K562 (cell line): Measurements from ENCODE around the gene TBL2. TPM values are rescaled to one million over a fixed set of nuclear protein-coding genes. Genes with fewer than 3 reads are reported as not detected.

Experiments used
- BRD4 ChIP-seq: fragments of 200-600 bp; sonication (generic); IDR thresholded peaks from 2 replicates; pipeline ENCODE4 v1.6.1; 2017; ENCODE audit warnings: inconsistent platforms
- CHD4 ChIP-seq: fragments of 200-600 bp; sonication (generic); IDR thresholded peaks from 3 replicates; pipeline ENCODE4 v1.6.1; 2012; ENCODE audit warnings: low read depth, mild to moderate bottlenecking, mixed read lengths, low read length, inconsistent platforms; ENCODE audit not compliant: insufficient read depth, insufficient replicate concordance, poor library complexity, severe bottlenecking
- CTBP1 ChIP-seq: fragments of 450-650 bp; IDR thresholded peaks from 2 replicates; pipeline ENCODE4 v1.6.1; 2016; ENCODE audit warnings: borderline replicate concordance
- CUX1 ChIP-seq: fragments of 200-800 bp; sonication (Bioruptor generic); IDR thresholded peaks from 2 replicates; pipeline ENCODE4 v1.6.1; 2016; ENCODE audit warnings: missing genetic modification characterization, missing compliant biosample characterization
- E2F4 ChIP-seq: sonication (generic); formaldehyde crosslinking; IDR thresholded peaks from 2 replicates; pipeline ENCODE4 v1.8.0; 2022; ENCODE audit warnings: mild to moderate bottlenecking, low read depth, missing genetic modification reagents
- ILK ChIP-seq: fragments of 450-650 bp; IDR thresholded peaks from 2 replicates; pipeline ENCODE4 v1.6.1; 2016; ENCODE audit warnings: missing genetic modification characterization, low read depth, mild to moderate bottlenecking, missing compliant biosample characterization, moderate library complexity, borderline replicate concordance
- MTF1 ChIP-seq: fragments of 250-450 bp; sonication (Bioruptor Pico); IDR thresholded peaks from 2 replicates; pipeline ENCODE4 v1.9.0; 2021; ENCODE audit warnings: moderate library complexity, mild to moderate bottlenecking, inconsistent platforms, borderline replicate concordance
- MXD1 ChIP-seq: fragments of 250-450 bp; sonication (Bioruptor Pico); IDR thresholded peaks from 2 replicates; pipeline ENCODE4 v1.8.0; 2021; ENCODE audit warnings: borderline replicate concordance, mild to moderate bottlenecking, moderate library complexity; ENCODE audit not compliant: poor library complexity, severe bottlenecking
- NFE2 ChIP-seq: IDR thresholded peaks from 2 replicates; pipeline ENCODE4 v1.6.1; 2014; ENCODE audit warnings: antibody characterized with exemption, low read depth
- RFX7 ChIP-seq: fragments of 250-450 bp; sonication (Bioruptor Pico); IDR thresholded peaks from 2 replicates; pipeline ENCODE4 v1.5.1; 2021; ENCODE audit warnings: mild to moderate bottlenecking
- SUPT5H ChIP-seq: fragments of 450-650 bp; IDR thresholded peaks from 2 replicates; pipeline ENCODE4 v1.6.1; 2016
- TCFL5 ChIP-seq: fragments of 250-450 bp; sonication (Bioruptor Pico); conservative IDR thresholded peaks from 2 replicates; pipeline ENCODE4 v1.6.1; 2021; ENCODE audit warnings: mild to moderate bottlenecking, moderate library complexity, matching md5 sums
- XRCC3 ChIP-seq: fragments of 450-650 bp; IDR thresholded peaks from 2 replicates; pipeline ENCODE4 v1.6.1; 2017; ENCODE audit warnings: mild to moderate bottlenecking, moderate library complexity
- ZC3H4 ChIP-seq: sonication (generic); formaldehyde crosslinking; IDR thresholded peaks from 2 replicates; pipeline ENCODE4 v1.9.0; 2021; ENCODE audit warnings: missing genetic modification reagents, borderline replicate concordance
- ZHX1 ChIP-seq: fragments of 150-350 bp; conservative IDR thresholded peaks from 2 replicates; pipeline ENCODE4 v1.6.1; 2014; ENCODE audit warnings: low read length
- ZNF121 ChIP-seq: sonication (generic); formaldehyde crosslinking; conservative IDR thresholded peaks from 2 replicates; pipeline ENCODE4 v1.8.0; 2022; ENCODE audit warnings: missing genetic modification reagents
- ZNF143 ChIP-seq: sonication (generic); formaldehyde crosslinking; IDR thresholded peaks from 2 replicates; pipeline ENCODE4 v1.9.0; 2022; ENCODE audit warnings: mild to moderate bottlenecking, missing genetic modification reagents
- ZNF778 ChIP-seq: fragments of 450-650 bp; formaldehyde crosslinking; IDR thresholded peaks from 2 replicates; pipeline ENCODE4 v1.4.0; 2020; ENCODE audit warnings: mild to moderate bottlenecking, moderate library complexity
- polyA plus RNA-seq, 8 experiments: library from polyadenylated mRNA; depleted of rRNA in 4 of 8; stranded (reverse) in 5 of 8; unstranded in 3 of 8; fragments of >200 nt; fragmentation: Nextera tagmentation in 2 of 8; fragmentation: Illumina TruSeq in 1 of 8; extraction: Ambion mirVana in 2 of 8; extraction: Trizol in 1 of 8; gene quantifications; 2 replicates each; pipeline versions ENCODE4 v1.2.1 to v1.2.3, GENCODE V29; 2011 to 2014; ENCODE audit warnings: inconsistent platforms in 1 of 8, missing spikeins in 1 of 8
- total RNA-seq, 7 experiments: library from RNA; depleted of rRNA in 6 of 7; stranded (reverse); fragments of >200 nt in 6 of 7; fragmentation: Illumina TruSeq in 2 of 7; extraction: Trizol in 2 of 7; gene quantifications; 2 replicates each; pipeline versions ENCODE4 v1.2.1 to v1.2.3, GENCODE V29; 2011 to 2021; ENCODE audit warnings: low replicate concordance in 1 of 7

Gene TBL2
- total and polyA plus RNA-seq, 9 of the 15 experiments (the other 6 are each of a cell fraction or from before 2014, with no cell fraction given): 2.5 to 123 (median 49.2) TPM

- TF ChIP-seq ZHX1 (no peak), ZNF121 (CRISPR knock-in tag) (no peak), MTF1 (no peak), CTBP1 (peak; percentile 64; the same call in 1 of the 2 replicates), ZNF778 (no peak), CHD4 (no peak), MXD1 (CRISPR knock-in tag) (no peak), XRCC3 (no peak), CUX1 (CRISPR knock-in tag) (no peak), ILK (tag) (no peak), NFE2 (no peak), SUPT5H (no peak), TCFL5 (CRISPR knock-in tag) (no peak), E2F4 (no peak), BRD4 (no peak), RFX7 (CRISPR knock-in tag) (no peak), ZNF143 (CRISPR knock-in tag) (no peak), ZC3H4 (CRISPR knock-in tag) (no peak; the same call in 1 of the 2 replicates)
These were observed 44.8 kb upstream of the TBL2 start (continued) for GRCh38 chr7:73622909-73623797.
